AG04449 (cell line): Measurements from ENCODE around the gene PLA2G4B.

Experiments used
- CTCF ChIA-PET: fragments of 350-600 bp; formaldehyde crosslinking; extraction: SDS; loops from one replicate; lab custom pipeline; 2021; ENCODE audit warnings: antibody characterized with exemption; lab: Yijun Ruan, JAX
- POLR2A ChIA-PET: fragments of 400-600, 350-600 bp; formaldehyde crosslinking; extraction: SDS; loops from one replicate; lab custom pipeline; 2020; ENCODE audit warnings: antibody characterized with exemption, inconsistent platforms; lab: Yijun Ruan, JAX
- DNase-seq: peaks from one replicate; pipeline ENCODE4 v3.0.0-alpha.2; 2010; ENCODE audit warnings: low read depth, low spot score
- H3K4me3 ChIP-seq: 2 replicates; pipeline ENCODE4 v1.5.1; 2011; ENCODE audit warnings: low read depth, mild to moderate bottlenecking, control low read depth, low read length
- TF ChIP-seq, protein P1 (sequence below): IDR thresholded peaks from one replicate; pipeline ENCODE4 v1.5.1; 2011; ENCODE audit warnings: mild to moderate bottlenecking, moderate library complexity, low read length, control low read depth, inconsistent platforms; ENCODE audit not compliant: insufficient read depth; ENCODE audit errors: missing control alignments

Gene PLA2G4B

DNA sequence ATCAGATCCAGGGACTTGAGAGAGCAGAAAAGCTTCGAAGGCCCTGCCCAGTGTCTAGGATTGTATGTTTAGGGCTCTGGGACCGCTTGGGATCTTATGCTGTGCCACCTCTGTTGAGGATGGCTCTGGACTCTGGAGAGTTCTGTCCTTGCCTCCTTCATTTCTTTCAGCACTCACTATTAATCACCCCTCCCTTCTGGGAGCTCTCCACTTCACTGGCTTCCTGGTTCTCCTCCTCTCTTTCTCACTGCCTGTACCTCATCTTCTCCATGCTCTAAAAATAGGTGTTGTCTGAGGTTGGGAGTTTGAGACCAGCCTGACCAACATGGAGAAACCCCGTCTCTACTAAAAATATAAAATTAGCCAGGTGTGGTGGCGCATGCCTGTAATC is 47.1 kb upstream of the PLA2G4B start:
- no peak overlapping the region for H3K4me3 ChIP-seq
- POLR2A ChIA-PET, result no interaction called here
- TF ChIP-seq, protein P1, sequence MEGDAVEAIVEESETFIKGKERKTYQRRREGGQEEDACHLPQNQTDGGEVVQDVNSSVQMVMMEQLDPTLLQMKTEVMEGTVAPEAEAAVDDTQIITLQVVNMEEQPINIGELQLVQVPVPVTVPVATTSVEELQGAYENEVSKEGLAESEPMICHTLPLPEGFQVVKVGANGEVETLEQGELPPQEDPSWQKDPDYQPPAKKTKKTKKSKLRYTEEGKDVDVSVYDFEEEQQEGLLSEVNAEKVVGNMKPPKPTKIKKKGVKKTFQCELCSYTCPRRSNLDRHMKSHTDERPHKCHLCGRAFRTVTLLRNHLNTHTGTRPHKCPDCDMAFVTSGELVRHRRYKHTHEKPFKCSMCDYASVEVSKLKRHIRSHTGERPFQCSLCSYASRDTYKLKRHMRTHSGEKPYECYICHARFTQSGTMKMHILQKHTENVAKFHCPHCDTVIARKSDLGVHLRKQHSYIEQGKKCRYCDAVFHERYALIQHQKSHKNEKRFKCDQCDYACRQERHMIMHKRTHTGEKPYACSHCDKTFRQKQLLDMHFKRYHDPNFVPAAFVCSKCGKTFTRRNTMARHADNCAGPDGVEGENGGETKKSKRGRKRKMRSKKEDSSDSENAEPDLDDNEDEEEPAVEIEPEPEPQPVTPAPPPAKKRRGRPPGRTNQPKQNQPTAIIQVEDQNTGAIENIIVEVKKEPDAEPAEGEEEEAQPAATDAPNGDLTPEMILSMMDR, result no peak
- no peak for DNase-seq
- CTCF ChIA-PET, result interaction anchor here (1.2 to 12.8 kb wide), 3 partner anchors 17 to 113 kb away, joined by 3 to 163 read pairs (median 102); partner anchors contain the start of gene MAPKBP1

DNA sequence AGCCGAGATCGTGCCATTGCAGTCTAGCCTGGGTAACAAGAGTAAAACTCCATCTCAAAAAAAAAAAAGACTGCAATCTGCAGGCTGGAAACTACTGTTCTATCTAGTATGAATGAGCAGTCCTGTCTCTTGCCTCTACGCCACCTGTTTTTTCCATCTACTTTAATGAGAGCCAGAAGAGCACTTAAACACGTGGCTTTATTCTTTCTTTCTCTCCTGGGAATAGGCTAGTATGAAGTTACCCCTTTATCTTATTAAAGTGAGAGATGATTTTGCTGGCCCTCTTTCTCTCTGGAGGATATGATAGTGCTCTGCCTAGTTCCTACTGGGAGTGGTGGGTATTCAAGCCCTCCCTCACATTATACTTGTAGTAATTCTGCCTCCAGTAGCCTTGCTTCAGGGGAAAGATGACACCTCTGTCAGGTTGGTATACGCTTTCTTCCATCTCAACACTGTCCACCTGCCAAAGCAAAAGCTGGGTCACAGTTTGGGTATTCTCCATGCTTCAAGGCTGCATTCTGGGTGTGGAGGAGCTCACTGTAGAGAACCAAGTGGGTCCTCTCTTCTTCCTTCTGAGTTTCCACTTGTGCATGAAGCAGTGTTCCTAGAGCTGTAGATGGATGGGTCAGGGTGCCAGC is 46.5 kb upstream of the PLA2G4B start:
- TF ChIP-seq, protein P1, result no peak
- ChIA-PET CTCF (interaction anchor here (0.6 to 12.8 kb wide), 4 partner anchors 13 to 188 kb away, joined by 3 to 163 read pairs (median 53); partner anchors contain the start of gene MAPKBP1), POLR2A (no interaction called here)
- DNase-seq, result no peak
- no peak overlapping the region for H3K4me3 ChIP-seq

DNA sequence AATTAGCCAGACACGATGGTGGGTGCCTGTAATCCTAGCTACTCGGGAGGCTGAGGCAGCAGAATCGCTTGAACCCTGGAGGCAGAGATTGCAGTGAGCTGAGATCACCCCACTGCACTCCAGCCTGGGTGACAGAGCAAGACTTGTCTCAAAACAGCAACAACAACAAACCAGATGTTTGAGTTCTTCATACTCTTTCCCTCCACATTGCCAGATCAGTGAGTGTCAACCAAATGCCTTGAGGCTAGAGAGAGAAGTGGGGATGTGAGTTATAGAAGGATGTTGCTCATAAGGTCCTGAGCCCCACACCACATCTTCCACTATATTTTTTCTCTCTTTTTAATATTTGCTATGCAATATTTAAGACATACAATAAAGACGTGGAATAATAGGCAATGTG is 44.6 kb upstream of the PLA2G4B start:
- CTCF ChIA-PET, result interaction anchor here (1.0 to 12.8 kb wide), 3 partner anchors 17 to 26 kb away, joined by 3 to 163 read pairs (median 102); partner anchors contain the start of gene MAPKBP1
- DNase-seq, result no peak
- POLR2A ChIA-PET, result no interaction called here
- TF ChIP-seq, protein P1, result no peak
- no peak overlapping the region for H3K4me3 ChIP-seq

DNA sequence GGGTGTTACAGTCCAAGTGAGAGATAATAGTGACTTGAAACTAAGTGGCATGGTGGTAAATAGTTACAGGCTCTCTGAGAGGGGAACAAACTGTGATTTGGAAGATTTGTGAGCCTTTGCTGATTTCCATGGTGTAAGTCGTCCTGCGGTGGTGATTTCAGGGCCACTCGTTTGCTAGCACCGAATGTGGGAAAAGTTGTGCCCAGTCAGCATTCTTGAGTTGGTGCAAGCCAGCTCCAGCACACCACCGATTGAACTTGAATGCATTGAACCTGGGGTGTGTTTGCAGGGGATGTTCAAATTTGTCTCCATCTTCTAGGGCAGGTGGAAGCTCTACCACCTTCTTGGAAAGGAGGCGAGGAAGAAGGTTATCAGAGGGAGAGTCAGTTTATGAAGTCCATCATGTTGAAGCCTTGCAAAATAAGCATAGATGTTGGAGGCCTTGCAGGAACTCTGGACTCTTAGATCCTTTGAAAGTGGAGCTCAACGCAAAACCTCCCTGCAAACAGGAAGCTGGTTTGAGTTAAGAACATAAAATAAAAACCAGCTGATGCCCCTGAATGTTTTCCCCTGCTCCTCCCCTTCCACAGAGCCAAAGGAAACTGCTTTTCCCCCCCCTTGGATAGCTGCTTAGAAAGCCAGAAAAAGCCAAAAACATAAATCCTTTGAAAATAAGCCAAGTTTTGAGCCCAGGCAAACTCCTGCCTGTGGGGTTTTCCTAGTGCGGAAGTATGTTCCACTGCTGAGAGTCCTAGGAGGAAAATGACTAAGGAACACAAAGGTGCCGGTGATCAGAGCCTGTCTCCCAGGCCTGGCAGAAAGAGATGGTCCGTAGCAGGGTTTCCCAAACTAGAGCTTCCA is 42.4 kb upstream of the PLA2G4B start:
- CTCF ChIA-PET, result interaction anchor here (0.9 to 12.8 kb wide), 4 partner anchors 15 to 109 kb away, joined by 3 to 163 read pairs (median 53); partner anchors contain the start of gene MAPKBP1
- TF ChIP-seq, protein P1, result no peak
- POLR2A ChIA-PET, result interaction anchor here (0.7 to 1.0 kb wide), 2 partner anchors 18 to 252 kb away, joined by 3 read pairs; partner anchors contain the start of gene RPAP1
- H3K4me3 ChIP-seq, result peak overlapping the region; percentile 12; the same call in 1 of the 2 replicates
- peak; percentile 21 for DNase-seq

DNA sequence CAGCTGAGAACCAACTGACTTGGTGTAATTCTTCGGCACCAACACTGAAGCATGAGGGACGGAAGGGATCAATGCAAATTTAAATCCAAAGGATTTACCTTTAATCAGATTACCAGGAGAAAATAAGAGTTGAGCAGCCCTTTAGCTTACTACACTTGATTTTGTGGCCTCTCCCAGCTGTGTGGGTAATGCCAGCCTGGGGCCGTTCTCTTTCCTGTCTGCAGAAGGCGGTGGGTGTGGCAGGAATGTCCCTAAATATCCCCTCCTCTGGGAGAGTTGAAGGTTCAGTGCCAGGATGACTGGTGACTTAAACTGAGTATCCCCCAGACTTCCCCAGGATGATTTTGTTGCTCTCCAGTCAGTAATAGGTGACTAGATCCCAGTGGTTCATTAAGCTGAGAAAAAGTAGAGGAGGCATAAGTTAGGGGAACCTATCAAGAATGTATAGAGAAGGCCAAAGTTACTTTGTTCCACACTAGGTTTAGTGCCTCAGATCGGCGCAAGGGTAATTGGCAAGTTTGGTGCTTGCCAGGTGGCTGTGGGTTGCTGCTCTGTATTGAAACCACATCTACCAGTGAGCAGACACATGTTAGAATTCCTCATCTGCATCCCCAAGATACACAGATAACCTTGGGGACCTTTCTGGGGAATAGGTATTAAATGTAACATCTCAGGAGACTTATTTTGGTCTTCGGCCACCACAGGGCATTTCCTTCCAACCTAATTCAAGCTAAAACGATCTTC is 41.3 kb upstream of the PLA2G4B start:
- CTCF ChIA-PET, result interaction anchor here (0.7 to 12.8 kb wide), 6 partner anchors 9 to 106 kb away, joined by 3 to 163 read pairs (median 4); partner anchors contain the start of gene MAPKBP1
- TF ChIP-seq, protein P1, result no peak
- DNase-seq, result no peak
- no peak overlapping the region for H3K4me3 ChIP-seq
- POLR2A ChIA-PET, result interaction anchor here (0.6 kb wide), 1 partner anchor 155 kb away, joined by 4 read pairs; no protein-coding TSS in a partner anchor
